ENCODE data around the gene ADGRG1. TPM values are rescaled to one million over a fixed set of nuclear protein-coding genes. Genes with fewer than 3 reads are reported as not detected.

The ADGRG1 gene
- total RNA-seq, 1 experiment from 2014 or later = 13.1 TPM

GRCh38 chr16:57698812-57699405 lies 70.5 kb downstream of the ADGRG1 start:
- Histone ChIP-seq H3K36me3 (ENCODE audit: control insufficient read depth, insufficient read depth, low read length) (no peaks in the 10 kb centered on the region), H3K4me1 (ENCODE audit: control insufficient read depth, insufficient read depth, low read length) (no peaks in the 10 kb centered on the region), H3K27ac (ENCODE audit: low read length) (no peak overlapping the region), H3K27me3 (ENCODE audit: control insufficient read depth, insufficient read depth, low read length) (no peaks in the 10 kb centered on the region), H3K4me3 (ENCODE audit: low read depth in 2 of 2, low read length in 2 of 2) (no peak overlapping the region), H3K9me3 (ENCODE audit: control insufficient read depth, insufficient read depth, low read depth, low read length) (no peaks in the 10 kb centered on the region)
- in situ Hi-C loops (cut with HindIII; ENCODE audit: low pct_unique_long_range_greater_than_20kb, low sequenced_read_pairs) = no loop called here
- no peak for DNase-seq (ENCODE audit: low read depth, low spot score)
- intact Hi-C loops (cut with micrococcal nuclease; ENCODE audit: unreplicated experiment) = no loop called here
- ChIA-PET POLR2A (no interaction called here), CTCF (no interaction called here)
- ATAC-seq = no peak
- TF ChIP-seq POLR2AphosphoS5 (IDR thresholded peaks at IDR 0.05; ENCODE audit: low read depth, low read length) = no peak
- TF ChIP-seq CTCF (IDR thresholded peaks at IDR 0.05) = no peak
- TF ChIP-seq SIN3A (IDR thresholded peaks at IDR 0.05; ENCODE audit: borderline replicate concordance, insufficient read depth, low read depth, low read length) = no peak
- no peak for TF ChIP-seq TCF7L2 (IDR thresholded peaks at IDR 0.05; ENCODE audit: low read depth, low read length)
- no peak for TF ChIP-seq REST (IDR thresholded peaks at IDR 0.05; ENCODE audit: insufficient read depth in 1 of 2, low read depth in 2 of 2, low read length in 1 of 2)
- no TSS peak for BruUV-seq (replicated peaks)

GRCh38 chr16:57699481-57699880 lies 71.1 kb downstream of the ADGRG1 start:
- Histone ChIP-seq H3K27me3 (ENCODE audit: control insufficient read depth, insufficient read depth, low read length) (no peaks in the 10 kb centered on the region), H3K27ac (ENCODE audit: low read length) (no peak overlapping the region), H3K4me3 (ENCODE audit: low read depth in 2 of 2, low read length in 2 of 2) (no peak overlapping the region), H3K4me1 (ENCODE audit: control insufficient read depth, insufficient read depth, low read length) (no peaks in the 10 kb centered on the region), H3K9me3 (ENCODE audit: control insufficient read depth, insufficient read depth, low read depth, low read length) (no peaks in the 10 kb centered on the region), H3K36me3 (ENCODE audit: control insufficient read depth, insufficient read depth, low read length) (no peaks in the 10 kb centered on the region)
- ChIA-PET CTCF (no interaction called here), POLR2A (no interaction called here)
- DNase-seq (ENCODE audit: low read depth, low spot score) (no peak), ATAC-seq (no peak)
- BruUV-seq (replicated peaks) = no TSS peak
- intact Hi-C loops (cut with micrococcal nuclease; ENCODE audit: unreplicated experiment) (no loop called here), in situ Hi-C loops (cut with HindIII; ENCODE audit: low pct_unique_long_range_greater_than_20kb, low sequenced_read_pairs) (no loop called here)
- no peak for TF ChIP-seq TCF7L2 (IDR thresholded peaks at IDR 0.05; ENCODE audit: low read depth, low read length)
- TF ChIP-seq POLR2AphosphoS5 (IDR thresholded peaks at IDR 0.05; ENCODE audit: low read depth, low read length) = no peak
- TF ChIP-seq REST (IDR thresholded peaks at IDR 0.05; ENCODE audit: insufficient read depth in 1 of 2, low read depth in 2 of 2, low read length in 1 of 2) = no peak
- no peak for TF ChIP-seq CTCF (IDR thresholded peaks at IDR 0.05)
- no peak for TF ChIP-seq SIN3A (IDR thresholded peaks at IDR 0.05; ENCODE audit: borderline replicate concordance, insufficient read depth, low read depth, low read length)
